HG02973 (cell line): Measurements from ENCODE around the gene CCNB2.

Experiments used
- ATAC-seq: cut with Tn5 transposase; IDR thresholded peaks from one replicate; pipeline ENCODE4 v1.9.1; 2021; ENCODE audit warnings: moderate library complexity; ENCODE audit not compliant: unreplicated experiment

The CCNB2 gene

GRCh38 chr15:59165726-59166125 is 60.8 kb downstream of the CCNB2 start:
- no peak for ATAC-seq

- no peak for ATAC-seq
Observed at GRCh38 chr15:59166166-59166565, 61.2 kb downstream of the CCNB2 start.

GRCh38 chr15:59166601-59167265 is 61.8 kb downstream of the CCNB2 start:
- ATAC-seq, result no peak

GRCh38 chr15:59168536-59168935 is 63.6 kb downstream of the CCNB2 start:
- ATAC-seq, result no peak

- ATAC-seq, result no peak
Observed at GRCh38 chr15:59169251-59169708, 64.3 kb downstream of the CCNB2 start.

- no peak for ATAC-seq
Observed at GRCh38 chr15:59170295-59171066, 65.5 kb downstream of the CCNB2 start.

- ATAC-seq, result no peak
Observed at GRCh38 chr15:59171067-59171397, 66.1 kb downstream of the CCNB2 start.

- no peak for ATAC-seq
Observed at GRCh38 chr15:59172289-59172901, 67.4 kb downstream of the CCNB2 start.

- ATAC-seq, result no peak
Observed at GRCh38 chr15:59173194-59173593, 68.2 kb downstream of the CCNB2 start.

- ATAC-seq, result no peak
Observed at GRCh38 chr15:59174151-59174834, 69.3 kb downstream of the CCNB2 start.
